ENCODE measurements around the gene CBX1. TPM values are rescaled to one million over a fixed set of nuclear protein-coding genes. Genes with fewer than 3 reads are reported as not detected.
A peak's percentile ranks its signal among the peaks of the same experiment; 100 is the strongest.
"Not testable (repeated sequence)": the region's sequence is repeated elsewhere in the genome, so short reads cannot be mapped to it uniquely, and the experiment has no call there.

The CBX1 gene
- total RNA-seq, 1 donor from 2014 or later, result 64.6 TPM

GRCh38 chr17:48074322-48075081, 26.8 kb downstream of the CBX1 start:
- peaks cover 3% of the 10 kb centered on the region for H3K4me1 Mint-ChIP-seq
- peak; percentile 93 for DNase-seq
- intact Hi-C loops (cut with micrococcal nuclease), result loop anchor here (1.0 kb wide), 1 partner anchor 49 kb away; no protein-coding TSS in a partner anchor

GRCh38 chr17:48073566-48074094, 27.6 kb downstream of the CBX1 start:
- peaks cover 38% of the 10 kb centered on the region for H3K36me3 Mint-ChIP-seq (ENCODE audit: low read depth)
- DNase-seq, H3K27ac Mint-ChIP-seq, H3K4me1 Mint-ChIP-seq, H3K4me3 Mint-ChIP-seq, H3K27me3 Mint-ChIP-seq, H3K9me3 Mint-ChIP-seq: not testable (repeated sequence)
- intact Hi-C loops (cut with micrococcal nuclease), result loop anchor here (1.0 kb wide), 1 partner anchor 48 kb away; no protein-coding TSS in a partner anchor

More at GRCh38 chr17:48074322-48075081, 26.8 kb downstream of the CBX1 start:
- no peaks in the 10 kb centered on the region for H3K9me3 Mint-ChIP-seq
- H3K36me3 Mint-ChIP-seq (ENCODE audit: low read depth), result peaks cover 33% of the 10 kb centered on the region
- no peak overlapping the region for H3K4me3 Mint-ChIP-seq
- H3K27ac Mint-ChIP-seq, result no peak overlapping the region
- H3K27me3 Mint-ChIP-seq, result no peaks in the 10 kb centered on the region

- intact Hi-C loops (cut with micrococcal nuclease); H3K27me3 Mint-ChIP-seq; H3K27ac Mint-ChIP-seq; DNase-seq; H3K9me3 Mint-ChIP-seq; H3K4me3 Mint-ChIP-seq; H3K4me1 Mint-ChIP-seq: not testable (repeated sequence)
- H3K36me3 Mint-ChIP-seq (ENCODE audit: low read depth), result peaks cover 42% of the 10 kb centered on the region
Observed at GRCh38 chr17:48072811-48073210, 28.5 kb downstream of the CBX1 start.

- Mint-ChIP-seq H3K4me1 (peaks cover 3% of the 10 kb centered on the region), H3K36me3 (ENCODE audit: low read depth) (peaks cover 45% of the 10 kb centered on the region), H3K27ac (no peak overlapping the region), H3K9me3 (no peaks in the 10 kb centered on the region), H3K4me3 (no peak overlapping the region), H3K27me3 (no peaks in the 10 kb centered on the region)
- DNase-seq, result no peak
- intact Hi-C loops (cut with micrococcal nuclease), result no loop called here
Observed at GRCh38 chr17:48071654-48072053, 29.6 kb downstream of the CBX1 start.

- intact Hi-C loops (cut with micrococcal nuclease), result no loop called here
- H3K4me1 Mint-ChIP-seq, result peaks cover 5% of the 10 kb centered on the region
- DNase-seq, result no peak
- H3K36me3 Mint-ChIP-seq (ENCODE audit: low read depth), result peaks cover 43% of the 10 kb centered on the region
- no peaks in the 10 kb centered on the region for H3K27me3 Mint-ChIP-seq
- H3K9me3 Mint-ChIP-seq, result no peaks in the 10 kb centered on the region
- H3K27ac Mint-ChIP-seq, result no peak overlapping the region
- H3K4me3 Mint-ChIP-seq, result no peak overlapping the region
Observed at GRCh38 chr17:48070195-48070594, 31.1 kb downstream of the CBX1 start.

- H3K36me3 Mint-ChIP-seq (ENCODE audit: low read depth), result peaks cover 47% of the 10 kb centered on the region
- no peak overlapping the region for H3K27ac Mint-ChIP-seq
- no peaks in the 10 kb centered on the region for H3K27me3 Mint-ChIP-seq
- no peaks in the 10 kb centered on the region for H3K9me3 Mint-ChIP-seq
- no peak overlapping the region for H3K4me3 Mint-ChIP-seq
- intact Hi-C loops (cut with micrococcal nuclease), result no loop called here
- peak; percentile 66 for DNase-seq
- peaks cover 5% of the 10 kb centered on the region for H3K4me1 Mint-ChIP-seq
Observed at GRCh38 chr17:48068491-48068961, 32.8 kb downstream of the CBX1 start.

- H3K9me3 Mint-ChIP-seq; H3K27ac Mint-ChIP-seq; H3K4me1 Mint-ChIP-seq; H3K27me3 Mint-ChIP-seq; intact Hi-C loops (cut with micrococcal nuclease); DNase-seq; H3K4me3 Mint-ChIP-seq: not testable (repeated sequence)
- H3K36me3 Mint-ChIP-seq (ENCODE audit: low read depth), result peaks cover 45% of the 10 kb centered on the region
Observed at GRCh38 chr17:48067808-48068207, 33.5 kb downstream of the CBX1 start.

GRCh38 chr17:48067245-48067644, 34.0 kb downstream of the CBX1 start:
- intact Hi-C loops (cut with micrococcal nuclease), result no loop called here
- H3K9me3 Mint-ChIP-seq, result no peaks in the 10 kb centered on the region
- H3K4me1 Mint-ChIP-seq, result peaks cover 5% of the 10 kb centered on the region
- no peaks in the 10 kb centered on the region for H3K27me3 Mint-ChIP-seq
- no peak for DNase-seq
- no peak overlapping the region for H3K4me3 Mint-ChIP-seq
- no peak overlapping the region for H3K27ac Mint-ChIP-seq
- peaks cover 48% of the 10 kb centered on the region for H3K36me3 Mint-ChIP-seq (ENCODE audit: low read depth)

- Mint-ChIP-seq H3K27me3 (no peaks in the 10 kb centered on the region), H3K9me3 (no peaks in the 10 kb centered on the region), H3K27ac (no peak overlapping the region), H3K36me3 (ENCODE audit: low read depth) (peaks cover 53% of the 10 kb centered on the region), H3K4me3 (no peak overlapping the region), H3K4me1 (peaks cover 5% of the 10 kb centered on the region)
- DNase-seq, result no peak
- intact Hi-C loops (cut with micrococcal nuclease), result no loop called here
Observed at GRCh38 chr17:48066656-48067055, 34.6 kb downstream of the CBX1 start.

- intact Hi-C loops (cut with micrococcal nuclease), result no loop called here
- DNase-seq, result no peak
- H3K4me1 Mint-ChIP-seq, result peaks cover 5% of the 10 kb centered on the region
- peaks cover 52% of the 10 kb centered on the region for H3K36me3 Mint-ChIP-seq (ENCODE audit: low read depth)
- no peak overlapping the region for H3K4me3 Mint-ChIP-seq
- H3K27me3 Mint-ChIP-seq, result no peaks in the 10 kb centered on the region
- no peaks in the 10 kb centered on the region for H3K9me3 Mint-ChIP-seq
- H3K27ac Mint-ChIP-seq, result no peak overlapping the region
Observed at GRCh38 chr17:48066192-48066591, 35.1 kb downstream of the CBX1 start.

- intact Hi-C loops (cut with micrococcal nuclease), result no loop called here
- Mint-ChIP-seq H3K36me3 (ENCODE audit: low read depth) (peaks cover 58% of the 10 kb centered on the region), H3K27me3 (no peaks in the 10 kb centered on the region), H3K9me3 (no peaks in the 10 kb centered on the region), H3K4me3 (no peak overlapping the region), H3K27ac (no peak overlapping the region), H3K4me1 (peaks cover 10% of the 10 kb centered on the region)
- DNase-seq, result no peak
Observed at GRCh38 chr17:48064638-48065037, 36.6 kb downstream of the CBX1 start.

- Mint-ChIP-seq H3K4me1 (peaks cover 12% of the 10 kb centered on the region), H3K9me3 (no peaks in the 10 kb centered on the region), H3K27me3 (no peaks in the 10 kb centered on the region), H3K4me3 (no peak overlapping the region), H3K36me3 (ENCODE audit: low read depth) (peaks cover 71% of the 10 kb centered on the region), H3K27ac (no peak overlapping the region)
- no peak for DNase-seq
- intact Hi-C loops (cut with micrococcal nuclease), result no loop called here
Observed at GRCh38 chr17:48062273-48062672, 39.0 kb downstream of the CBX1 start.

- no peaks in the 10 kb centered on the region for H3K9me3 Mint-ChIP-seq
- DNase-seq, result no peak
- intact Hi-C loops (cut with micrococcal nuclease), result no loop called here
- H3K4me1 Mint-ChIP-seq, result peaks cover 24% of the 10 kb centered on the region
- H3K4me3 Mint-ChIP-seq, result no peak overlapping the region
- no peak overlapping the region for H3K27ac Mint-ChIP-seq
- H3K36me3 Mint-ChIP-seq (ENCODE audit: low read depth), result peaks cover 82% of the 10 kb centered on the region
- no peaks in the 10 kb centered on the region for H3K27me3 Mint-ChIP-seq
Observed at GRCh38 chr17:48060249-48060648, 41.0 kb downstream of the CBX1 start.

GRCh38 chr17:48059125-48059668, 42.1 kb downstream of the CBX1 start:
- Mint-ChIP-seq H3K4me3 (no peak overlapping the region), H3K36me3 (ENCODE audit: low read depth) (peaks cover 74% of the 10 kb centered on the region), H3K4me1 (peaks cover 24% of the 10 kb centered on the region), H3K27me3 (no peaks in the 10 kb centered on the region), H3K27ac (peak overlapping the region; percentile 15), H3K9me3 (no peaks in the 10 kb centered on the region)
- intact Hi-C loops (cut with micrococcal nuclease), result no loop called here
- no peak for DNase-seq
